GM21447 (cell line): Measurements from ENCODE around the gene MYH9.
"Not testable (repeated sequence)": the region's sequence is repeated elsewhere in the genome, so short reads cannot be mapped to it uniquely, and the experiment has no call there.

Experiments used
- ATAC-seq: cut with Tn5 transposase; IDR thresholded peaks from one replicate; pipeline ENCODE4 v1.9.1; 2021; ENCODE audit not compliant: unreplicated experiment

MYH9 gene

DNA sequence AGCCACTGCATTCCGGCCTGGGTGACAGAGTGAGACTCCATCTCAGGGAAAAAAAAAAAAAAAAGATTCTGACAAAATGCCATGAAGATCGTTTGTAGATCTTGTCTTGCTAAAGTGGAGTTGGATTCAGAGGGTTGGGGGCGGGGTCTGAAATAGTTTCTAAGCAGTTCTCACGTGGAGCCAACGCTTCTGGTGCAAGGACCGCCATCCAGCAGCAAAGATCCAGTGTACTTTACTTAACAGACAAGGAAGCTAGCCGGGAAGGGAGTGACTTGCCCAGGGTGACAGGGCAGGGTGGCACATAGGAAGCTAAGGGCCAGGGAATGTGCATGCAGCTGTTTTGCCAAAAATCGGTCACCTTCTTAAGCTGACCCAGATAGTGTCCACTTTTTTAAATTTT lies 107.4 kb downstream of the MYH9 start:
- no peak for ATAC-seq

DNA sequence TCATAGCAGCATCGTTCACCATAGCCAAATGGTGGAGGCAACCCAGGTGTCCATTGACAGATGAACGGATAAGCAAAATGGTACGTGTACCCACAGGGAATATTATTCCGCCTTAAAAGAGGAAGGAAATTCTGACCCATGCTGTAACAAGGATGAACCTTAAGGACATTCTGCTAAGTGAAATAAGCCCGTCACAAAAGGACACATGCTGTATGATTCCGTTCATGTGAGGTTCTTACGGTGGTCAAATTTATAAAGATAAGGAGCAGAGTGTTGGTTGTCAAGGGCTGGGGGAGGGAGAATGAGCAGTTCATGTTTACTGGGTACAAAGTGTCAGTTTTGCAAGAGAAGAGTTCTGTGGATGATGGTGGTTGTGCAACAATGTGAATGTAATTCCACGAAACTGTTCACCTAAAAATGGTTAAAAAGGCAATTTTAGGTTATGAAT lies 108.5 kb downstream of the MYH9 start:
- no peak for ATAC-seq

DNA sequence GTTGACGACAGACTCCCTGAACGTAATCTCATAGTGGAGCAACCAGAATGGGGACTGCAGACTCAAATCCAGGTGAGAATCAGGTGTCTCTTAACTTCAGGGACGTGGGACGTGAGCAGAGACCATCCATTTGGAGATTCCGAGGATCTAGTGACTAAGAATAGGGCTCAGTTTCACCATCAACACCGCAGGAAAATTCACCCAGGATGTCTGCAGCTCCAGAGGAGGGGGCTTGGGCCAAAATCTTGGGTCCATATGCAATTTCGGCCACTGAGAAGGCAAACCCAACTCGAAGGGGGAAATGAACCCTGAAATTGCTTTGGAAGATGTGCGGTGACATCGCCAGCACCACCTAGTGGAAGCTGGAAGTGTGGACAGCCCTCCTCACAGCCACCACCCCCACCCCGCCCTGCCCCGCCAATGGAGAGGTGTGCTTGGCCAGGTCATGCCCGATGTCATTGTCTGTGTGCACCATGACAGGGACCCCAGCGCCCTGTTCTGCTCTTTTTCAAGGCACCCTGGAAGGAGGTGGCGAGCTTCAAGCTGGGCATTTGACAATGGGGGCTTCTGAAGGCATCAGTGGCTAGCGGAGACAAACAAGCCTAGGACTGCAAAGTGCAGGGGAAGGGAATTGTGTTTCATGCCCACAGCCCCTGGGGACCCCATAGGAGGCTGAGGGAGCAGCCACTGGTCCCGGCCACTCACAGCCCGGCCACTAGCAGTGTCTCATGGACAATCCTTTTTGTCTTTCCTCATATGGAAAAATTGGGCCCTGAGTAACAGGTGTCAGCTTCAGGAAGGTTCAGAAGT lies 110.1 kb downstream of the MYH9 start:
- no peak for ATAC-seq

DNA sequence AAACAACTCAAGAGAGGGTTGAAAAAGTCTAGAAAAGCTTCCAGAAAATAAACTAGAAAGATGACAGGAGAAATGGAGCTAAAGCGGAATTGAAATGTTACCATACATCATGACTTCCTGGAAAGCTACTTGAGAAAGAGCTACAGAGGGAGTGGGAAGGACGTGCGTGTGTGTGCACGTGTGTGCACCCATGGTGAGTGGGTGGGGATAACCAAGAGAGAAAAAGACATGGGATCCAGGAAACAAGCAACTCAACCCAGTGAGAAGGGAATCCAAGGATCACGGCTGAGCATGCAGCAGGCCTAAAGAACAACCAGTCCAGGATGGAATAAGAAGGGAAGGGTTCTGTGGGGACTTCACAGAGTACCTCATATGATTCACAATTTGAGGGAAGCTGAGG lies 113.2 kb downstream of the MYH9 start:
- ATAC-seq: no peak

DNA sequence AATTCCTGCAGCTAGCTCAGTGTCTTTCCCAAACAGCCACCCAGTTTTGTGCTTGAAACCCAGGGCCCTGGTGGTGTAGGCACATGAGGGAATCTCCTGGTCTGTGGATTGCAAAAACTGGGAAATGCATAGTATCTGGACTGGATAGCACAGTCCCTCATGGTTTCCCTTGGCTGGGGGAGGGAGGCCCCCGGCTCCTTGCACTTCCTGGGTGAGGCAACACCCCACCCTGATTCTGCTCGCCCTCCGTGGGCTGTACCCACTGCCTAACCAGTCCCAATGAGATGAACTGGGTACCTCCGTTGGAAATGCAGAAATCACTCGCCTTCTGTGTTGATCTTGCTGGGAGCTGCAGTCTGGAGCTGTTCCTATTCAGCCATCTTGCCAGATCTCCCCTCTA lies 115.8 kb downstream of the MYH9 start:
- not testable (repeated sequence) for ATAC-seq

DNA sequence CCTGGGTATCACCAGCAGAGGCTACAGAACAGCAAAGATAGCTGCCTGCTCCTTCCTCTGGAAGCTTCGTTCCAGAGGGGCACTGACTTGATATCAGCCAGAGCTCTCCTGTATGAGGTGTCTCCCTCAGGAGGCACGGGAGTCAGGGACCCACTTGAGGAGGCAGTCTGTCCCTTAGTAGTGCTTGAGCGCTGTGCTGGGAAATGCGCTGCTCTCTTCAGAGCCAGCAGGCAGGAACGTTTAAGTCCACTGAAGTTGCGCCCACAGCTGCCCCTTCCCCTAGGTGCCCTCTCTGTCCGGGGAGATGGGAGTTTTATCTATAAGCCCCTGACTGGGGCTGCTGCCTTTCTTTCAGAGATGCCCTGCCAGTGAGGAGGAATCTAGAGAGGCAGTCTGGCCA lies 116.5 kb downstream of the MYH9 start:
- ATAC-seq: not testable (repeated sequence)

DNA sequence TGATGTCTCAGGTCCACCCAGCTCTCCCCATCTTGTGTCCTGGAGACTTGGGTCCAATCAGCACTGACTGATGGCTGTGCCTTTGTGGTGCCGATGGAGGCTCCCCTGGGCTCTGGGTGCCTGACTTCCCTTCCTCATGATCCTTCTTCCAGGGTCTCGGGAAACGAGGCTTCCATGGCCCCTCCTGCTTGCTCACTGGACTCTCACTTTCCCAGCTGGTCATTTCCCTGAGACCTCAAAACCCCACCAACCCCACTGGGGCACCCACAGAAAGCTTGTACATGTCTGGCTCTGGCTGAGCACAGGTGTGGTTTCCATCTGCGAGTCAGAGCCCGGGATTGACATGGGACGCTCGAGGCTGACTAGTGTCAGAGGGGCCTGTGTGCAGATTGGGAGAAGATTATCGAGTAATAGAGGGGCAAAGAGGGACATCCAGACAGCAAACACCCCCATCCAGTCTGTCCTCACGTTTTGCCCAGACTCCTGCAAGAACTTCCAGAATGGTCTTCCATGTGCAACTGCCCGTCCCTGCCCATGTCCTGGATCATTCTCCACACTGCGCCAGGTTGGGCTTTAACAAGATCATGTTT lies 119.8 kb downstream of the MYH9 start:
- ATAC-seq: no peak

DNA sequence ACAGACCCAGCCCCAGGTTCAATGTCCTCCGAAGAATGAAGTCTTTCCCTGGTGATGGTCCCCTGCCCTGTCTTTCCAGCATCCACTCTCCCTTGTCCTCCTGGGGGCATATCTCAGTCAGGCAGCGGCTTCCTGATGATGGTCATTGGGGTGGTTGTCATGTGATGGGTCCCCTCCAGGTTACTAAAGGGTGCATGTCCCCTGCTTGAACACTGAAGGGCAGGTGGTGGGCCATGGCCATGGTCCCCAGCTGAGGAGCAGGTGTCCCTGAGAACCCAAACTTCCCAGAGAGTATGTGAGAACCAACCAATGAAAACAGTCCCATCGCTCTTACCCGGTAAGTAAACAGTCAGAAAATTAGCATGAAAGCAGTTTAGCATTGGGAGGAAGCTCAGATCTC lies 120.7 kb downstream of the MYH9 start:
- no peak for ATAC-seq

DNA sequence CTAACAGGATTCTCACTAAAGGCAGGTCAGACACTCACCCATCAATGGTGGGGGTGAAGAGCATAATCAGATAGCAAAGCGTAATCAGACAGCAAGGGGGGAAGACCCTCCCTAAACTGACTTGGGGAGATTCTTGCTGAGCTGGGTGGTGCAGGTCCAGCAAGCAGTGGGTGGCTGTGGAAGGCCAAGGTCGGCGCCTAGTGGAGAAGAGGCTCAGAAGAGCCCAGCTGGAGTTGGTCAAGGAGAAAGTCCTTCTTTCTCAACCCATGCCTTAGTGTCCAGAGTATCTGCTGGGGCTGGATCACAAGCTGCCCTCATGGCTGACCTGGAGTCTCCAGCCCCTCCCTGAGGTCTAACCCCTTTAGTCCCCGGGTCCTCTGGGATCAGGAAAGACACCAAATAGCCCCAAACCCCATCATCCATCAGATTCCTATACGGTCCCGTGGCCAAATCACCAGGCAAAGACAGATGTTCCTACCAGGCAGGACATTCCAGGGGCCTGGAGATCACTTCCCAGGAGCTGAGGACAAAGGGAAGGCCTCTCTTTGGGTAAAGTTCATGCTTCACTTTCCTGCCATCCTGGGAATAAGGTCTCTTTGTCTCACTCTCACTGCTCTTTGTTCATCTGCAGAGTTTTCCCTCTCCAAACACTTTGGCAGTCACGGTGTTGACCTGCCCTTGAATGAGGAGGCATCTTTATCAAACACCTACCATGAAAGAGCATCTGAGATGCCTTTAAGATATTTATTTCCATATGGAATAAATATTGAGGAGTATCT lies 123.7 kb downstream of the MYH9 start:
- not testable (repeated sequence) for ATAC-seq

DNA sequence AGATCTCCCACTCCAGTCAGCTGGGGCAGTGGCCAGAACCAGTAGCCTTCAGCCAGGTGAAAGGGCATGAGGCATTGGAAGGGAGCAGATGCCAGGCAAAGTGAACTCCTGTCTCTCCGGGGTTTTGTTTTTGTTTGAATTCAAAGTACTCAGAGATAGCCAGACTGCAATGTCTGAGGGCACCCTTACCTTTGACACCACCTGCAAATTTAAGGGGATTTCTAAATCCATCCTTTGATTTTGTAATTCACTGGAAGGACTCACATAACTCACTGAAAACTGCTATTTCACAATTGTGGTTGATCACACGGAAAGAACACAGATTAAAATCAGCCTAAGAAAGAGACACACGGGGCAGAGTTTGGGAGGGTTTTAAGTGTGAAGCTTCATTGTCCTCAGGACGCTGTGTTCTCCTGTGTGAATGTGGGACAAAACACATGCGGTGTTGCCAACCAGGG lies 124.5 kb downstream of the MYH9 start:
- not testable (repeated sequence) for ATAC-seq

DNA sequence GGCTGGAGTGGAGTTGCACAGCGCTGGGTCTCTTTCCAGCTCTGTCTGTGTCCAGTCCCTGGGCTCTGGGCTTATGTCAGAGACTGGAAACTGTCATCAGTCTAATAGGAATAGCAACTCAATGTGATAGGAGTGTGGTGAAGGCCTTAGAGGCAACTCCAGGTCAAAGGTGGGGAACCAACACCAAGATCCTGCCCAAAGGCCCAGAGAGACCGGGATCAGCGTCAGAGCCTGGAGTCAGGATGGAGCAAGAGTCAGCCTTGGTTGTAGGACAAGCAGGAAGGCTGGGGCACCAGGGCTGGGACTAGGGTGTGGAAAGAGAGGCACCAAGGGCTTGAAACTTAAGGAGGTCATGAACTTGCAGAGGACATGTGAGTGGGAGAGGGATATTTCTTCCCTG lies 125.5 kb downstream of the MYH9 start:
- ATAC-seq: not testable (repeated sequence)

DNA sequence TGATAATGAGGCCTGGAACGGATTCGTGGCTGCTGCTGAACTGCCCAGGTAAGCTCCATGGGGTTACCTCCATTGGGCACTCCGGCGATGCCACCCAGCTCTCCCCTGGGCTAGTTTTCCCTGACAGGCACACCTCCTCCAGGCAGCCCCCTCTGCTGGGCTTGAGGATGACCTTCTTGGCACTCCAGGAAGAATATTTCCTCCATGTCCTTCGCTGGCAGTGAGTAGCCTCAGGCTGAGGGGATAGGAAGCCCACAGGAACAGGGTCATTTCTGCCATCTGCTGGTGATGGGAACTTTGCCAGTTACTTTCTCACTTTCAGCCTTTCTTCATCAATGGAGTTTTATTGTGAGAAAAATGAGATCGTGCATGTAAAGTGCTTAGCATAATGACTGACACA lies 126.1 kb downstream of the MYH9 start:
- ATAC-seq: not testable (repeated sequence)

DNA sequence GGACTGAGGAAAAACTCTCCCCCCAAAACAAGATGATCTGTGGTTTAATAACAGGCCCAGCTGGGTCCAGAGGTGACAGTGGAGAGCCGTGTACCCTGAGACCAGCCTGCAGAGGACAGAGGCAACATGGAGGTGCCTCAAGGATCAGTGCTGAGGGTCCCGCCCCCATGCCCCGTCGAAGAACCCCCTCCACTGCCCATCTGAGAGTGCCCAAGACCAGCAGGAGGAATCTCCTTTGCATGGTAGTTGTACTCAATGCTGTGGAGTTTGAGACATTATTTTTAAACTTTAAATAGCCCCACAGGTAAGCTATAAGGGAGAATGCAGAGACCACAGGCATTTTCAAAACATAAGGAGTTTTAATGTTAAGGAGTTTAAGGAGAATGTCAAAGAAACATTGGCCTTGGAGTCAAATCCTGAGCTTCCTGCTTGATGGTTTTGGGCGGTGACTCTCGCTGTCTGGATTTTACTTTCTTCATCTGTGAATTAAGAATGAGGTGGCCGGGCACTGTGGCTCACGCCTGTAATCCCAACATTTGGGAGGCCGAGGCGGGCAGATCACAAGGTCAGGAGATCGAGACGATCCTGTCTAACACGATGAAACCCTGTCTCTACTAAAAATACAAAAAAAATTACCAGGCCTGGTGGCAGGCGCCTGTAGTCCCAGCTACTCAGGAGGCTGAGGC lies 128.0 kb downstream of the MYH9 start:
- ATAC-seq: no peak

DNA sequence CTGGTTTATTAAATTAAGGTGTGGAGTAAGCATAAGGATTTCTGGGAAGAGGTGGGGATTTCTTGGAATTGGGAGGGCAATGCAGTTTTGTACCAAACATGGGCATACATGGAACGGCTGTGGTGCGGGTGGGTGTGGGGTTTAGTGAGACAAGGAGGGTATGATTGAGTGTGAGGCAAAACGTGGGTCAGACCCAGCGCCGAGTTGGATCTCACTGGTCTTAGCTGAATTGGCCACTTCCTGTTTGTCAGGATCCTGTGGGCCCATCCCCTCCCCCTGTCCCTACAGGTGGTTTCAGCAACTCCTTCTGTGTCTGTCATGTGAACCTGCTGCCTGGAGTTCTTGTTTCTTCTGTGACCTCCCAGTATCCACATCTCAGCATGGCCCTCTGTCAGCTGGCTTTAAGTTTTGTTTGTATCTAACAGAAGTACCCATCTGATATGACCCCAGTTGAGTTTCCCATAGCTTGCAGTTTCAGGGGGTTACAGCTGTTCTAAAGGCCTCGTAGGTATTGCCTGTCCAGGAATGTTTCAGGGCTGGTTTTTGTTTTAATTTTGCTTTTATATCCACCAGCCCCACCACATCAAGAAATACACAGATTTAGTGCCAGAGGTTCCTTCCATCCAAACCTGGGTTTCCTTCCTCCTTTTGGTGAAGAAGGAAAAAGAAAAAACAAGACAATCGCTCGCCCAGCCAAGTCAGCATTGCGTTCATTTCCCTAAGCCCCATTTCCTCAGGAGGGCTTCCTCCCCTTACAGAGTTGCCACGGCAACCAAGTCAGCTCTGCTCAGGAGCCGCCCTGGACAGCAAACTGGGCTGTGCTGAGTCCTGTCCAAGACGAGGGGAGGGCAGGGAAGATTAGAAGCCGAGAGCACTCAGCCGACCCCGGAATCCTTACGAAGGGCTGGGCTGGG lies 128.8 kb downstream of the MYH9 start:
- ATAC-seq: no peak

DNA sequence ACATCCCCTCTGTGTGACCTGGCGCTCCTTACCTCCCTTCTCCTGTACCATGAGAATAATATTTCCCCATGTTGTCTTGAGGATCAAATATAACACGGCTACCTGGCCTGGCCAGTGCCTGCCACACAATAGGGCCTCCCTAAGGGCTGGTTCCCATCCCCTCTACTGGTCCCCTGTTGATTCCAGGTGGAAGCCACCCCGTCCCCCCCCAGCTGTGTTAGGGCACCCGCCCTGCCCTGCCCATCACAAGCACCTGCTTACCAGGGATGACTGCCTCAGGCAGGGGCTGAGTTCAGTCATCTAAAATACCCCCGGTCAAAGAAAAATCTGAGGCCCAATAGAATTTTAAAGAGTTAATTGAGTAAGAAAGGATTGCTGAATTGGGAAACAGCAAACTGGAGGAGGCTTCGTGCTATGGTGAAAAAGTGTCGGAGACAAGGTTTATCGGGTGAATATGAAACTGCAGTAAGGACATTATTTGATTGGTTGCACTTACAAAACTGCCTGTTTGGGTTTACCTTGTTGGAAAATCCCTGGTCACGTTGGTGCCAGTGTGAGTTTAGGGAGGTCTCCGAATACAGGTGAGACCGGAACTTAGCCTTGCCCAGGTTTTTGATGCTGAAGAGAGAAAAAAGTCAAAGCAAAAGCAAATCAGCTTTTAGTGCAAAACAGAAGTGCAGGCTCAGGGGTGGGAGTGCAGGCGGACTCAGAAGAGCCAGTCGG lies 129.7 kb downstream of the MYH9 start:
- ATAC-seq: no peak

DNA sequence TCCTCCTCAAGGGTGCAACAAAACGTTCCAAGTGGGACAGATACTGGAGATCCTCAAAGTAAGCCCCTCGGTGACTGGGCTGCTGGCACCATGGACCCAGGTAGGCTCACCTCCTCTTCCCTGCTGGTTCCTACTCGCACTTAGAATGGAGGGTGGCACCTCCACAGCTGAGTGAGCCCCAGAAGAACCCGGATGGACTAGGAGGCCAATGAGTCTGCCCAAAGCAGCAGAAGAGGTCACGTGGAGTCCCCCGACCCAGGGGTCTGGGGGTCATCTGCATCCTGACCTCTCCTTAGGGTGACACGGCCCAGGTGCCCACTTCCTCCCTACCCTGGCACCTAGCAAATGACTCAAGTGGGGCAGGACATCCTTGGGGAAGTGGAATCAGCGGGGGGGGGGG lies 130.5 kb downstream of the MYH9 start:
- no peak for ATAC-seq

DNA sequence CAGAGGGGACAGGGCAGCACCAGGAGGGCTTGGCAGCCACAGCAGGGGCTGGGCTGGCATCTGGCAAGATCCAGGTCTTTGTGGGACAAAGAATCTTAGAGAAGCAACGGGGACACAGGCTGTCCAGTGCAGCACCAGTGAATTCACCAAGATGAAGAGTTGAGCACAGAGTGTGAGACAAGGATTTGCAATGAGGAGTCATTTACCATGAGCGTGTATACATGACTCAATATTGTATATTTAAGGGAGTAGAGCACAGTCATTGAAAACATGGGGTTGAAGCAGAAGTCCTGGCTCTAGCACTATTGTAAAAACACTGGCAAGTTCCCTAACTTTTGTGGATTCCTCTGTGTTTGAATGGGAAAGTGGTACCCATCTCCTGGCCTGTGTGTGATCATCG lies 131.3 kb downstream of the MYH9 start:
- ATAC-seq: no peak

DNA sequence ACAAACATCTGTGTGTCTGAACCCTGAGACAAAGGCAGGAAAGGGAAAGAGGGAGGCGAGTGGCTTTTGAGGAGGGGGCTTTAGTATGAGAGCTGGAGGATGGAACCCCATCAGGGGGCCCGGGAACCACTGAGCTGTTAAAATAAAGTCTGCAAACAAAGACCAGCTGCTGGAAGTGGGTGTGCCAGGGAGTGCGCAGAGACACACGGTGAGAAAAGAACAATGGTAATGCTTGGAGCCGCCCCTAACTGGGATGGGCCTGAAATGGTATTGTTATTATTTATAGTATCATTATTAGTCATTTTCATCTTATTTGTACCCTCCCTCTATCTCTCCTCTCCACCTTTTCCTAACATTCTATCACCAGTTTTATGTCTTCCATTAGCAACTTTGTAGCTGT lies 132.2 kb downstream of the MYH9 start:
- ATAC-seq: not testable (repeated sequence)
